BLaER1 (cell line): ENCODE measurements around the gene KIAA0319L.

ENCODE experiments used
- H3K27ac ChIP-seq: shearing (Covaris generic); formaldehyde crosslinking; 2 replicates; pipeline ENCODE4 v1.8.1; 2022
- H3K27me3 ChIP-seq: shearing (Covaris generic); formaldehyde crosslinking; 2 replicates; pipeline ENCODE4 v1.8.1; 2022
- H3K36me3 ChIP-seq: shearing (Covaris generic); formaldehyde crosslinking; 2 replicates; pipeline ENCODE4 v1.8.1; 2022
- H3K4me1 ChIP-seq: shearing (Covaris generic); formaldehyde crosslinking; 2 replicates; pipeline ENCODE4 v1.8.1; 2022
- H3K4me2 ChIP-seq: shearing (Covaris generic); formaldehyde crosslinking; 2 replicates; pipeline ENCODE4 v1.8.1; 2022
- H3K4me3 ChIP-seq: shearing (Covaris generic); formaldehyde crosslinking; 2 replicates; pipeline ENCODE4 v1.8.1; 2022
- H3K9ac ChIP-seq: shearing (Covaris generic); formaldehyde crosslinking; 2 replicates; pipeline ENCODE4 v1.8.1; 2022
- H3K9me3 ChIP-seq: shearing (Covaris generic); formaldehyde crosslinking; 2 replicates; pipeline ENCODE4 v1.8.1; 2022
- H4K20me1 ChIP-seq: shearing (Covaris generic); formaldehyde crosslinking; 2 replicates; pipeline ENCODE4 v1.8.1; 2022
- Cebpa-rat ChIP-seq: shearing (Covaris generic); IDR thresholded peaks from 2 replicates; pipeline ENCODE4 v1.8.1; 2022

Gene KIAA0319L

DNA sequence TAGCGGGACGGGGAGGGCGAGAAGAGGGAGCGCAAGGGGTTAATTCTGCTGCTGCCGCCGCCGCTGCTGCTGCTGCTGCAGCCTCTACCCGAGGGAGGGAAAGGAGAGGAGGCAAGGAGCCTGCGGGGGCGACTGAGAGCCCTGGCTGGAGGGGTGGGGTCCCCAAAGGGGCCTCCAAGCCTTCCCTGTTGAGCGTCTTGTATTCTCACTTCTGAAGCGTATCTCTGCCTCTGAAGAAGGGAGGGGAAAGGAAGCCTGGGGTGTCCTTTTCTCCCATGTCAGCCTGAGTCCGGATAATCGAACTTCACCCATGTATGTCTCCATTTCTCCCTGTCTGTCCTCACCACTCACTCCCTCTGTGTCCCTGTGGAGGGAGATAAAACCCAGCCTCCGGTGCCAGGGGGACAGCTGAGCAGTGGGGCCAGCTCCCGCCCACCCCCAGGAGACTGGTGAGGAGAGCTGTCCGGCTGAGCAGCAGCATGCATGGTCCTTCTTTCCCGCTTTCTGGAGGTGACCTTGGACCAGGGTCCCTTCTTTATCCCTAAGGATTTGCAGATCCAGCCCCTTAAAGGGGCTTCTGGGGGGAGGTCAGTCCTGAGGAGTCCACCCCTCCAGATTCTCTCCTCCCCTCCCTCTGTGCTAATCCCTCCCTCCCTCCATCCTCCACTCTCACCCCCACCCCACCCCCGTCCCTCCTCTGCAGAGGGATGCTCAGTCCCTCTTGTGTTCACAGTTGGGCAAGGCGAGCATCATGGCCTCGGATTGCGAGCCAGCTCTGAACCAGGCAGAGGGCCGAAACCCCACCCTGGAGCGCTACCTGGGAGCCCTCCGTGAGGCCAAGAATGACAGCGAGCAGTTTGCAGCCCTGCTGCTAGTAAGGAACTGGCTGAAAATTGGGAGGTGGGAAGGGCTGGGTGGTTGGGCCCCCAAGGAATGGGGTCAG, 1.4 kb upstream of the KIAA0319L start:
- Histone ChIP-seq H3K4me1 (peaks cover 61% of the 10 kb centered on the region), H3K36me3 (peaks cover 39% of the 10 kb centered on the region), H3K9me3 (no peaks in the 10 kb centered on the region), H3K4me3 (peak overlapping the region; percentile 91), H4K20me1 (peaks cover 36% of the 10 kb centered on the region), H3K27ac (peak overlapping the region; percentile 91), H3K4me2 (peak overlapping the region; percentile 89), H3K27me3 (no peaks in the 10 kb centered on the region), H3K9ac (peak overlapping the region; percentile 91)
- TF ChIP-seq Cebpa-rat, result no peak

DNA sequence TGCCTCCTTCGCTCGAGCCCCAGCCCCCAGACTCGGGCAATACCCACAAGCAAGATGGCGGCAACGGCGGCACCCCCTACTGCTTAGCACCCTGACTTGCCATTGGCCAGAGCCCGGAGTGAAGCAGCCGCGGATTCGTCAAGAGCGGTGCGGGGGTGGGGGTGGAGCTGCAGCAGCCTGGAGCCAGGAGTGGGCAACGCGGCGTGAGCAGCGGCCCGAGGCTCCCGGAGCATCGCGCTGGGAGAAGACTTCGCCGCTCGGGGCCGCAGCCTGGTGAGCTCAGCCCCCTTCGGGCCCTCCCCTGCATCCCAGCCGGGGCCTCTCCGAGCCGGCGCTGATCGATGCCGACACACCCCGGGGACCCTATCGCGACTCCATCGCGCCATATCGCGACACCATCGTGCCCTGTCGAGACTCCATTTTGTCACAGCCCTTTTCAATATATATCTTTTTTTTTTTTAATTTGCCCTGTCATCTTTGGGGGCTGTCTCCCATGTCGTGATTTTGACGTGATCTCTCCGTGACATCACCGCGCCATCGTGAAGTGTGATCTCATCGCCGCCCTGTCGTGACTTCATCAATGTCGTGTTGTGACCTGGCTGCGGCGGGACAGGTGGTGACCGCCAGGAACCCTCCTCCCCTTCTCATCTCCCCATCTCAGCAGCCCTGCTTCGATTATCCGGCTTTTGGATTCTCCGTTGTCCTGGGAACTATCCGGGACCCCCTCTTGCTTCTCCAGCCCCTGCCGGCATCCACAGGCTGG, 589 bp upstream of the KIAA0319L start, which contains the start of gene NCDN:
TSS of gene NCDN (plus strand) at position 189 of the 763 bp plus-strand sequence. CDS start at position 581, 392 bp downstream.
- H3K27ac ChIP-seq, result peak within 1 kb of the TSS; percentile 91
- no peak for TF ChIP-seq Cebpa-rat
- no peaks in the 10 kb centered on the region for H3K9me3 ChIP-seq
- peak within 1 kb of the TSS; percentile 91 for H3K4me3 ChIP-seq
- H3K4me1 ChIP-seq, result peaks cover 53% of the 10 kb centered on the region
- H4K20me1 ChIP-seq, result peaks cover 36% of the 10 kb centered on the region
- peaks cover 41% of the 10 kb centered on the region for H3K36me3 ChIP-seq
- peak within 1 kb of the TSS; percentile 89 for H3K4me2 ChIP-seq
- peak within 1 kb of the TSS; percentile 91 for H3K9ac ChIP-seq
- H3K27me3 ChIP-seq, result no peaks in the 10 kb centered on the region

DNA sequence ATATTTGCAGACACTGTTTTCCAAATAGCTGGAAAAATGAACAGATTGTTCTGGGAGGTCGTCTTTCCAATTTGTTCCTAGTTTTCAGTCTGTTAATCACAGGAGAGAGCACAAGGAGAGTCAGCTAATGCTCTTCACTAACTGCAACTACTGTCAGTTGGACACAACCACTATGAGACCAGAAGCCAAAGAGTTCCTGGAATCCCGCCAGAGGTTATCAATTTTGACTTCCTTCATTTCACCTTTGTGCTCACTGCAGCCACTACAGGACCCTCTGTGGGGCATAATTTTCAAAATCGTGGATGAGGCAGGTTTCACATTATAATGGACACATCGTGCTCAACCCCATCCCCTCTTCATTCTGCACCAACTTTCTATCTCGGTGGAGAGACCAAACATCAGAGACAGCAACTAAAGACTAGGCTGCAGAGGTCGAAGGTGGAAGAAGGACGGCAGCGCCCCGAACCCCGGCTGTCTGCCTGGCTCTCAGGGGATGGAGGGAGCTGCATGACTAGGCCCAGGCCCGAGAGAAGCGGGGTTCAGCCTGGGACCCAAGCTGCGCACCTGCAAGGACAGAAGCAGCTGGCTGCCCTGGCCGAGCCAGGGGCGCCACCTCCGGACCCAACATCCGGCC, 602 bp downstream of the KIAA0319L start:
- H4K20me1 ChIP-seq, result peaks cover 26% of the 10 kb centered on the region
- peak overlapping the region; percentile 89 for H3K4me2 ChIP-seq
- peak overlapping the region; percentile 91 for H3K4me3 ChIP-seq
- peaks cover 41% of the 10 kb centered on the region for H3K4me1 ChIP-seq
- TF ChIP-seq Cebpa-rat, result no peak
- H3K27ac ChIP-seq, result peak overlapping the region; percentile 91
- no peaks in the 10 kb centered on the region for H3K9me3 ChIP-seq
- no peaks in the 10 kb centered on the region for H3K27me3 ChIP-seq
- H3K36me3 ChIP-seq, result peaks cover 43% of the 10 kb centered on the region
- peak overlapping the region; percentile 91 for H3K9ac ChIP-seq

DNA sequence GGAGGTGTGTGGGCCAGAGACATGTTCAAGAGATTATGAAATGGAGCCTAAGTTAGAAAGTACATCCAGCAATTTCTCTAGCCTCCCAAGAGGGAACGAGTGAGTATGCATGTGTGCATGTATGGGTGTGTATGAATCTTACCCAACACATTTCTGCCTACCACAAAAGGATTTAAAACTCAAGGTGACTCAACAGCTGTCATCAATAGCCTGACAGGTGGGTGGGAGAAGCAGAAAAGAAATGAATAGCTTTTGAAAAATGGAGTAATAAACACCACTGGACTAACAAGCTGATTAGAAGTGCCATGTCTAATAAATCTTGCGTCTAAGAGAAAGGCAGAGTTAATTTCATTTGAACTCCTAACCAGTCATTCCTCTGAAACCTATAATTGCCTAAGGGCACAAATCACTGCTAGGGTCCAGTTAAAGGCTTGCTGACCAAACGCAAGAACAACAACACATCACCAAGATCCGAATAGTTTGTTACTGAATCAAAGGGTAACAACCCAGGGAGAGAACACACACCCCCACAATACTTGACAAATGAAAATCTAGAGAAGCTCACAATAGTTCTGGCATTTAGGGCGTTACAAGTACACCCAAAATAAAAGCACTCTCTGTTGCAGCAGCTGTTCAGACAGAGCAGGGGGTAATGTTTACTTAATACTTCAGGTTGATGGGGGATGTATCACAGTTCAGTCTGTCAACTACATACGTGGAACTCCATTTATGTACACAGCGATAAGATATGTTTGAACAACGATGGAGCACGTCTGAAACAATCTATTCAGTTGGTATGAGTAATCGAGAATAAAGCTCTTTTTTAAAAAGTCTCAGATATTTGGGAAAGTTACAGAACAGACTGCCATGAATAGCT, 1.4 kb downstream of the KIAA0319L start:
- Histone ChIP-seq H3K27ac (no peak overlapping the region), H3K9ac (peak overlapping the region; percentile 91; the same call in 1 of the 2 replicates), H3K4me2 (peak overlapping the region; percentile 89), H3K36me3 (peaks cover 43% of the 10 kb centered on the region), H4K20me1 (peaks cover 22% of the 10 kb centered on the region), H3K4me3 (peak overlapping the region; percentile 91), H3K9me3 (no peaks in the 10 kb centered on the region), H3K4me1 (peaks cover 39% of the 10 kb centered on the region), H3K27me3 (no peaks in the 10 kb centered on the region)
- TF ChIP-seq Cebpa-rat, result no peak

DNA sequence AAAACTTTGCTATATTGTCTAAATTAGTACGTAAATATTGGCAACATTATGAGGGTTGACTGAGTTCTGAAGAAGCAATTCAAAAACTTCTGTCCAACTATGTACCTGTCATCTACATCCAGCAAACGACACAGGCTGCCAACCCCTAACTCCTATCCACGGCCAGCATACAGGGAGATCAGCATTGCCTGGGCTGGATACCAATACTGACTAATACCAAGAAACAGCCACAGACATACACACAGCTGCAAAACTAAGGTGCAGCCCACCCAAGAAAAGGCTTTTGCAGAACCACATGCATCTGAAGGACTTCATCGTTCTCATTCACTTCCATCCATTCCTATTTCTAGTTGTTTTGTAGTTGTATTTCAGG, 2.0 kb downstream of the KIAA0319L start:
- Histone ChIP-seq H3K4me1 (peaks cover 39% of the 10 kb centered on the region), H4K20me1 (peaks cover 15% of the 10 kb centered on the region), H3K36me3 (peaks cover 41% of the 10 kb centered on the region), H3K27ac (no peak overlapping the region), H3K27me3 (no peaks in the 10 kb centered on the region), H3K4me2 (no peak overlapping the region), H3K9me3 (no peaks in the 10 kb centered on the region), H3K9ac (no peak overlapping the region), H3K4me3 (no peak overlapping the region)
- no peak for TF ChIP-seq Cebpa-rat

DNA sequence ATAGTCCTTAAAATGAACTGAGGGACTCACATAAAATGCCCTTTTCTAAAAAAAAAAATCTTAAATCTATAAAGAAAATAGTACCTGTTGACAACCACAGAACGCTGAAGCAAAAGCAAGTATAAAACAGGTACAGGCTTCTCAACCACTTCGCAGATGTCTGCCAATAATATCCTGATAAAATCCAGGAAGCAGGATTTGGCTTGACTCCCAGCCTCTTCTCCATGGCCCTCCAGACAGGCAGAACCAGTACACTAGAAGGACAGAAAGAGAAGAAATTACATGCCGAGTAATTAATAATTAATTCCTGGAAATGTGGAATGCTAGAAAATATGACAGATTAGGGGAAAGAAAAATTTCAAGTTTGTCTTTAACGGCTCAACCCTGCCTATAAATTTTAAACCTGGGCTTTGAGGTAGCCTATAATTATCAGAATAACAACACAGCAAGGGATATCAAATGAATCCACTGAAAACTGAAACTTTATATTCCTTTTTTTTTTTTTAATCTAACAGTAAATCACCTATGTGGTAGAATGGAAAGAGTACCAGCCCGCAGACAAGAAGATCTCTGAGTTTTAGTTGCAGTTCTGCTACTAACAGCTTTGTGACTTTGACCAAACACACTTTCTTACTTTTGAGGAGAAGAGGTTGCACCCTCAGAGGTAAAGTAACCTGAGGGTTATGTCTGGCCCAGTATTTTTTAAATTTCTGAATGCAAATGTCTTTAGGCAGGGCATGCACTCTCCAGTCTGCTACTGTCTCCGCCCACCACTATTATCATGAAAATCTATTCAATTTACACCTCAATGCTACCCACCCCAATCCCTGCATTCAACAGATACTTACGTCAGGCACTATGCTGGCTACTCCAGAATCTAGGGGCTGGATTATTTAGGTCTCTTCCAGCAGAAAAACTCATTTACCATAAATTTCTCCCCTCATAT, 2.7 kb downstream of the KIAA0319L start:
- H3K9me3 ChIP-seq, result no peaks in the 10 kb centered on the region
- H4K20me1 ChIP-seq, result peaks cover 9% of the 10 kb centered on the region; the same call in 1 of the 2 replicates
- H3K4me2 ChIP-seq, result no peak overlapping the region
- peaks cover 35% of the 10 kb centered on the region for H3K4me1 ChIP-seq
- peaks cover 47% of the 10 kb centered on the region for H3K36me3 ChIP-seq
- H3K27ac ChIP-seq, result no peak overlapping the region
- H3K4me3 ChIP-seq, result no peak overlapping the region
- H3K9ac ChIP-seq, result no peak overlapping the region
- H3K27me3 ChIP-seq, result no peaks in the 10 kb centered on the region
- no peak for TF ChIP-seq Cebpa-rat

DNA sequence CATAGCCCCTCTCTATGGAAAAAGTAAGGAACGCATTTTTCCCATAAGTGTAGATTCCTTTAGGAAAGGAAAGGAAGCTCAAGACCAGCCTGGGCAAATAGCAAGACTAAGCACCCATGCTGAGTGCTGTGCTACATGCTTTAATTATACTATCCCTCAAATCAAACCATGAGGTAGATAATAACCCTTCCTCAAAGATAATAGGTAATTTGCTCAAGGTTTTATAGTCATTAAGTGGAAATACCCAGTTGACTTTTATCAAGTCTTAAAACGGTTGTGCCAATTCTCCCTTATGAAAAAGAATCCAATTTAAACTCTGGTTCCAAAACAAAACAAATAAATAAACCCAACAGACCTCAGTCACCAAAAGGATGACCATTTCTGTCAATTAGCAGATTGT, 3.4 kb downstream of the KIAA0319L start:
- H3K4me3 ChIP-seq, result no peak overlapping the region
- no peak for TF ChIP-seq Cebpa-rat
- no peak overlapping the region for H3K9ac ChIP-seq
- no peaks in the 10 kb centered on the region for H3K27me3 ChIP-seq
- no peak overlapping the region for H3K27ac ChIP-seq
- H3K4me2 ChIP-seq, result no peak overlapping the region
- H3K9me3 ChIP-seq, result no peaks in the 10 kb centered on the region
- peaks cover 53% of the 10 kb centered on the region for H3K36me3 ChIP-seq
- peaks cover 7% of the 10 kb centered on the region; the same call in 1 of the 2 replicates for H4K20me1 ChIP-seq
- H3K4me1 ChIP-seq, result peaks cover 28% of the 10 kb centered on the region

DNA sequence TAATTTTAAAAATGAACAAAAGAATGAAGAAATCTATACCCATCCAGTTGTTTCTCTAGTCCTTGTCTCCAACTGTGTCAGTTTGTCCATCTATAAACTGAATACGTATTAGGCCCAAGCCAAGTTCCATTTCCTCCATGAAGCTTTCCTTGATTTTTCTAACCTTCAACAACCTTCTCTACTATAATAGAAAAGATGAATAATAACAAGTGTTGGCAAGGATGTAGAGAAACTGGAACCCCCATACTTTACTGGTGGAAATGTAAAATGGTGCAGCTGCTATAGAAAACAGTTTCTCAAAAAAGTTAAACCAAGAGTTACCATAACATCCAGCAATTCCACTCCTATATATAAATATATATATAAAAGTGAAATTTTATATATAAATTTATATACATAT, 10.6 kb downstream of the KIAA0319L start:
- TF ChIP-seq Cebpa-rat, result no peak
- Histone ChIP-seq H3K4me2 (no peak overlapping the region), H3K9me3 (0 out of 2 replicates have a peak, but pooled peaks cover 4% of the 10 kb centered on the region), H3K4me1 (no peaks in the 10 kb centered on the region), H3K9ac (no peak overlapping the region), H3K4me3 (no peak overlapping the region), H4K20me1 (peaks cover 10% of the 10 kb centered on the region; the same call in 1 of the 2 replicates), H3K27ac (no peak overlapping the region), H3K27me3 (no peaks in the 10 kb centered on the region), H3K36me3 (peaks cover 63% of the 10 kb centered on the region)
